ENCODE results near the gene ZFAND2B.

DNA sequence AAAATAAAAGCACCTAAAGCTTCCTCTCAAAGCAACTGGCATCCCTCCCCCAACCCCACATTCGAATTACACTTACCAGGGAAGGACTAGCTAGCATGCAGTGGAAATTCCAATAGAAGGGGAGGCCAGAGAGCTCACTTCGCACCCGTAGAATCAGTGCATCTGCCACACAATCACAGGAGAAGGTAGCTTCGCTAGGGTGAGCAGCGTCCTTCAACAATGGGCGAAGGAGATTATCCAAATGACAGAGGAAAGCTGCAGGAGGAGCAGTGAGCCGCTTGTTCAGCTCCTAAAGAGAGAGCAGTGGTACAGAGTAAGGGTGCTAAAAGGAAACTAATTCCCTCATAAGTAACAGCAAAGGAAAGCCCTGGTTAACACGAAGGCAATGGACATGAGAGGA is 49.2 kb upstream of the ZFAND2B start:
- no peak for TF ChIP-seq POLR2A (IDR thresholded peaks at IDR 0.05; ENCODE audit: low read length)
- no peak for TF ChIP-seq GATA1 (IDR thresholded peaks at IDR 0.05; ENCODE audit: low read depth, low read length)

Measured in erythroblast (primary cell).